Measurements from ENCODE around the gene PPFIBP1. TPM values are rescaled to one million over a fixed set of nuclear protein-coding genes. Genes with fewer than 3 reads are reported as not detected.
"Not testable (repeated sequence)": the region's sequence is repeated elsewhere in the genome, so short reads cannot be mapped to it uniquely, and the experiment has no call there.

PPFIBP1 gene
- total RNA-seq, 1 donor from 2014 or later = 84.1 TPM

GRCh38 chr12:27577688-27578087 is 53.7 kb downstream of the PPFIBP1 start:
- TF ChIP-seq, protein P1, sequence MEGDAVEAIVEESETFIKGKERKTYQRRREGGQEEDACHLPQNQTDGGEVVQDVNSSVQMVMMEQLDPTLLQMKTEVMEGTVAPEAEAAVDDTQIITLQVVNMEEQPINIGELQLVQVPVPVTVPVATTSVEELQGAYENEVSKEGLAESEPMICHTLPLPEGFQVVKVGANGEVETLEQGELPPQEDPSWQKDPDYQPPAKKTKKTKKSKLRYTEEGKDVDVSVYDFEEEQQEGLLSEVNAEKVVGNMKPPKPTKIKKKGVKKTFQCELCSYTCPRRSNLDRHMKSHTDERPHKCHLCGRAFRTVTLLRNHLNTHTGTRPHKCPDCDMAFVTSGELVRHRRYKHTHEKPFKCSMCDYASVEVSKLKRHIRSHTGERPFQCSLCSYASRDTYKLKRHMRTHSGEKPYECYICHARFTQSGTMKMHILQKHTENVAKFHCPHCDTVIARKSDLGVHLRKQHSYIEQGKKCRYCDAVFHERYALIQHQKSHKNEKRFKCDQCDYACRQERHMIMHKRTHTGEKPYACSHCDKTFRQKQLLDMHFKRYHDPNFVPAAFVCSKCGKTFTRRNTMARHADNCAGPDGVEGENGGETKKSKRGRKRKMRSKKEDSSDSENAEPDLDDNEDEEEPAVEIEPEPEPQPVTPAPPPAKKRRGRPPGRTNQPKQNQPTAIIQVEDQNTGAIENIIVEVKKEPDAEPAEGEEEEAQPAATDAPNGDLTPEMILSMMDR (IDR thresholded peaks at IDR 0.05) = no peak
- Mint-ChIP-seq H3K27ac (ENCODE audit: unreplicated experiment) (peak overlapping the region; percentile 53), H3K4me1 (ENCODE audit: unreplicated experiment) (peaks cover 74% of the 10 kb centered on the region), H3K27me3 (ENCODE audit: unreplicated experiment) (no peaks in the 10 kb centered on the region), H3K36me3 (ENCODE audit: unreplicated experiment) (peaks cover 26% of the 10 kb centered on the region), H3K4me3 (ENCODE audit: unreplicated experiment) (no peak overlapping the region), H3K9me3 (ENCODE audit: unreplicated experiment) (no peaks in the 10 kb centered on the region)
- DNase-seq (ENCODE audit: extremely low spot score, unreplicated experiment) = no peak

DNA sequence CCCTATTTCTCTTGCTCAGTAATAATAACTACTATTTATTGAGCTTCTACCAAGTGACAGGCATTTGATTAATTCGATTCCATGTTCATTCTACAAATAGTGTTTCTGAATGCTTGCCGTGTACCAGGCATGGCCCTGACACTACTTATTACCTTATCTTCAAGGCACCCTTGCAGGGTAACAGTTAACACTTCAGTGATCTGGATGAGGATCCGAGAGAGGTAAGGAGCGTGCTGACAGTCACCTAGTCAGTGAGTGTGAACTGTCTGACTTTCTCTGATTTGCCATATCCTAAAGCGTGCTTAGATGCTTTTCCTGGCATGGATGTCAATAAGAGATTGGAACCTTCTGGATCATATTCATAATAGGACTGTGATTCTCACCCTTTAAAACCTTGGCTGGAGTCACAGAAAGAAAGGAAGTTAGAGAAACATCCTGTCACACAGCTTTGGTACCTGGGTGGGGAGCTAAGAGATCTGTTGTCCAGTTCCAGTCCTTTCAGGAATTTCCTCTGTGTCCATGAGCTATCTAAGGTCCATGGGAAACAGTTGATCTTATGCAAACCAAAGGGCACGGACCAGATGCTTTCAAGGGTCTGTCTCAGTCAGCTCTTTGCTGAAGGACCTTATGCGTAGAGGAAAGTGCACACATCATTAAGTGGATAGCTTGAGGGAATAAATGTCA is 54.8 kb downstream of the PPFIBP1 start:
- Mint-ChIP-seq H3K36me3 (ENCODE audit: unreplicated experiment) (peaks cover 27% of the 10 kb centered on the region), H3K27me3 (ENCODE audit: unreplicated experiment) (no peaks in the 10 kb centered on the region), H3K4me3 (ENCODE audit: unreplicated experiment) (no peak overlapping the region), H3K4me1 (ENCODE audit: unreplicated experiment) (peaks cover 71% of the 10 kb centered on the region), H3K9me3 (ENCODE audit: unreplicated experiment) (no peaks in the 10 kb centered on the region), H3K27ac (ENCODE audit: unreplicated experiment) (no peak overlapping the region)
- DNase-seq (ENCODE audit: extremely low spot score, unreplicated experiment) = no peak
- TF ChIP-seq, protein P1 (IDR thresholded peaks at IDR 0.05) = no peak

GRCh38 chr12:27580561-27581330 is 56.7 kb downstream of the PPFIBP1 start:
- H3K27me3 Mint-ChIP-seq (ENCODE audit: unreplicated experiment) = no peaks in the 10 kb centered on the region
- H3K4me1 Mint-ChIP-seq (ENCODE audit: unreplicated experiment) = peaks cover 52% of the 10 kb centered on the region
- TF ChIP-seq, protein P1 (IDR thresholded peaks at IDR 0.05) = no peak

DNA sequence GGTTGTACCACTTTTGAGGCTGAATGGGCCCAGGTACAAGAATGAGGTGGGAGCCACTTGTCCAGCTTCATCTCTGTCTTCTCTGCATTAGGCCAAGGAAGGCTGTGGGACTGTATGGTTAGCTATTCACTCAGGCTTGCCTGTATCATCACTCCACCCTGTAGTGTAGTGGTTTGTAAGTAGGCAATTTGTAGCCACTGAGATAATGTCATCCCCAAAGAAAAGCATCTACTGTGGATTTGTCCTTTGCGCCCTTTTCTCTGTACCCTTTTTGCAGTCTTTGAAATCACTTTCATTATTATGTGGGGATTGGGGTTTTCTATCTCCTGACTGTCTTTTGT is 57.3 kb downstream of the PPFIBP1 start:
- not testable (repeated sequence) for H3K4me3 Mint-ChIP-seq (ENCODE audit: unreplicated experiment); H3K27me3 Mint-ChIP-seq (ENCODE audit: unreplicated experiment); H3K9me3 Mint-ChIP-seq (ENCODE audit: unreplicated experiment); DNase-seq (ENCODE audit: extremely low spot score, unreplicated experiment)
- Mint-ChIP-seq H3K4me1 (ENCODE audit: unreplicated experiment) (peaks cover 47% of the 10 kb centered on the region), H3K36me3 (ENCODE audit: unreplicated experiment) (peaks cover 30% of the 10 kb centered on the region), H3K27ac (ENCODE audit: unreplicated experiment) (peak overlapping the region; percentile 42)

More at GRCh38 chr12:27580561-27581330, 56.7 kb downstream of the PPFIBP1 start:
- no peaks in the 10 kb centered on the region for H3K9me3 Mint-ChIP-seq (ENCODE audit: unreplicated experiment)
- H3K4me3 Mint-ChIP-seq (ENCODE audit: unreplicated experiment) = no peak overlapping the region
- H3K36me3 Mint-ChIP-seq (ENCODE audit: unreplicated experiment) = peaks cover 30% of the 10 kb centered on the region
- peak overlapping the region; percentile 42 for H3K27ac Mint-ChIP-seq (ENCODE audit: unreplicated experiment)
- DNase-seq (ENCODE audit: extremely low spot score, unreplicated experiment) = no peak

GRCh38 chr12:27581833-27582232 is 57.8 kb downstream of the PPFIBP1 start:
- H3K4me1 Mint-ChIP-seq (ENCODE audit: unreplicated experiment) = peaks cover 41% of the 10 kb centered on the region
- not testable (repeated sequence) for H3K9me3 Mint-ChIP-seq (ENCODE audit: unreplicated experiment); DNase-seq (ENCODE audit: extremely low spot score, unreplicated experiment); H3K4me3 Mint-ChIP-seq (ENCODE audit: unreplicated experiment); H3K27me3 Mint-ChIP-seq (ENCODE audit: unreplicated experiment)
- peaks cover 30% of the 10 kb centered on the region for H3K36me3 Mint-ChIP-seq (ENCODE audit: unreplicated experiment)
- peak overlapping the region; percentile 42 for H3K27ac Mint-ChIP-seq (ENCODE audit: unreplicated experiment)

GRCh38 chr12:27582445-27582844 is 58.4 kb downstream of the PPFIBP1 start:
- not testable (repeated sequence) for H3K9me3 Mint-ChIP-seq (ENCODE audit: unreplicated experiment); H3K4me3 Mint-ChIP-seq (ENCODE audit: unreplicated experiment); H3K27me3 Mint-ChIP-seq (ENCODE audit: unreplicated experiment); DNase-seq (ENCODE audit: extremely low spot score, unreplicated experiment)
- Mint-ChIP-seq H3K27ac (ENCODE audit: unreplicated experiment) (peak overlapping the region; percentile 42), H3K36me3 (ENCODE audit: unreplicated experiment) (peaks cover 30% of the 10 kb centered on the region), H3K4me1 (ENCODE audit: unreplicated experiment) (peaks cover 36% of the 10 kb centered on the region)
